IPS-18c (cell line): Measurements from ENCODE around the gene PLEKHM3.

ENCODE experiments used
- H3K4me3 ChIP-seq: 2 replicates; pipeline ENCODE4 v1.7.0; 2013; ENCODE audit warnings: low read depth, mild to moderate bottlenecking, low read length, moderate library complexity; ENCODE audit not compliant: insufficient read depth
- H3K9me3 ChIP-seq: one replicate; pipeline ENCODE4 v1.6.1; 2013; ENCODE audit warnings: mild to moderate bottlenecking, low read length, moderate library complexity; ENCODE audit not compliant: control insufficient read depth, insufficient read depth

PLEKHM3 gene

GRCh38 chr2:207895274-207895860, 130.0 kb downstream of the PLEKHM3 start:
- Histone ChIP-seq H3K9me3 (no peaks in the 10 kb centered on the region), H3K4me3 (no peak overlapping the region)

- H3K4me3 ChIP-seq, result no peak overlapping the region
- H3K9me3 ChIP-seq, result no peaks in the 10 kb centered on the region
Measured at GRCh38 chr2:207892716-207893402, 132.5 kb downstream of the PLEKHM3 start.

GRCh38 chr2:207891086-207891844, 134.1 kb downstream of the PLEKHM3 start:
- no peaks in the 10 kb centered on the region for H3K9me3 ChIP-seq
- H3K4me3 ChIP-seq, result no peak overlapping the region

GRCh38 chr2:207887500-207887899, 137.8 kb downstream of the PLEKHM3 start:
- no peaks in the 10 kb centered on the region for H3K9me3 ChIP-seq
- no peak overlapping the region for H3K4me3 ChIP-seq

GRCh38 chr2:207885010-207885409, 140.3 kb downstream of the PLEKHM3 start:
- no peak overlapping the region for H3K4me3 ChIP-seq
- no peaks in the 10 kb centered on the region for H3K9me3 ChIP-seq

- Histone ChIP-seq H3K9me3 (no peaks in the 10 kb centered on the region), H3K4me3 (no peak overlapping the region)
Measured at GRCh38 chr2:207884127-207884526, 141.2 kb downstream of the PLEKHM3 start.

- no peak overlapping the region for H3K4me3 ChIP-seq
- no peaks in the 10 kb centered on the region for H3K9me3 ChIP-seq
Measured at GRCh38 chr2:207883002-207883780, 142.1 kb downstream of the PLEKHM3 start.

- Histone ChIP-seq H3K9me3 (no peaks in the 10 kb centered on the region), H3K4me3 (no peak overlapping the region)
Measured at GRCh38 chr2:207881902-207882301, 143.4 kb downstream of the PLEKHM3 start.

- Histone ChIP-seq H3K4me3 (no peak overlapping the region), H3K9me3 (no peaks in the 10 kb centered on the region)
Measured at GRCh38 chr2:207879536-207879935, 145.8 kb downstream of the PLEKHM3 start.

- Histone ChIP-seq H3K4me3 (no peak overlapping the region), H3K9me3 (no peaks in the 10 kb centered on the region)
Measured at GRCh38 chr2:207876842-207877535, 148.3 kb downstream of the PLEKHM3 start.

- Histone ChIP-seq H3K9me3 (no peaks in the 10 kb centered on the region), H3K4me3 (no peak overlapping the region)
Measured at GRCh38 chr2:207875473-207876212, 149.7 kb downstream of the PLEKHM3 start.

- H3K9me3 ChIP-seq, result no peaks in the 10 kb centered on the region
Measured at GRCh38 chr2:207873794-207874193, 151.5 kb downstream of the PLEKHM3 start.

GRCh38 chr2:207871911-207872310, 153.4 kb downstream of the PLEKHM3 start:
- Histone ChIP-seq H3K9me3 (no peaks in the 10 kb centered on the region), H3K4me3 (no peak overlapping the region)

More at GRCh38 chr2:207873794-207874193, 151.5 kb downstream of the PLEKHM3 start:
- H3K4me3 ChIP-seq, result no peak overlapping the region

- Histone ChIP-seq H3K4me3 (no peak overlapping the region), H3K9me3 (no peaks in the 10 kb centered on the region)
Measured at GRCh38 chr2:207871506-207871905, 153.8 kb downstream of the PLEKHM3 start.

GRCh38 chr2:207870814-207871213, 154.5 kb downstream of the PLEKHM3 start:
- Histone ChIP-seq H3K9me3 (no peaks in the 10 kb centered on the region), H3K4me3 (no peak overlapping the region)
